Measurements from ENCODE around the gene UBE2M. TPM values are rescaled to one million over a fixed set of nuclear protein-coding genes. Genes with fewer than 3 reads are reported as not detected.

Gene UBE2M
- total RNA-seq, 1 donor from 2014 or later = 52.8 TPM

DNA sequence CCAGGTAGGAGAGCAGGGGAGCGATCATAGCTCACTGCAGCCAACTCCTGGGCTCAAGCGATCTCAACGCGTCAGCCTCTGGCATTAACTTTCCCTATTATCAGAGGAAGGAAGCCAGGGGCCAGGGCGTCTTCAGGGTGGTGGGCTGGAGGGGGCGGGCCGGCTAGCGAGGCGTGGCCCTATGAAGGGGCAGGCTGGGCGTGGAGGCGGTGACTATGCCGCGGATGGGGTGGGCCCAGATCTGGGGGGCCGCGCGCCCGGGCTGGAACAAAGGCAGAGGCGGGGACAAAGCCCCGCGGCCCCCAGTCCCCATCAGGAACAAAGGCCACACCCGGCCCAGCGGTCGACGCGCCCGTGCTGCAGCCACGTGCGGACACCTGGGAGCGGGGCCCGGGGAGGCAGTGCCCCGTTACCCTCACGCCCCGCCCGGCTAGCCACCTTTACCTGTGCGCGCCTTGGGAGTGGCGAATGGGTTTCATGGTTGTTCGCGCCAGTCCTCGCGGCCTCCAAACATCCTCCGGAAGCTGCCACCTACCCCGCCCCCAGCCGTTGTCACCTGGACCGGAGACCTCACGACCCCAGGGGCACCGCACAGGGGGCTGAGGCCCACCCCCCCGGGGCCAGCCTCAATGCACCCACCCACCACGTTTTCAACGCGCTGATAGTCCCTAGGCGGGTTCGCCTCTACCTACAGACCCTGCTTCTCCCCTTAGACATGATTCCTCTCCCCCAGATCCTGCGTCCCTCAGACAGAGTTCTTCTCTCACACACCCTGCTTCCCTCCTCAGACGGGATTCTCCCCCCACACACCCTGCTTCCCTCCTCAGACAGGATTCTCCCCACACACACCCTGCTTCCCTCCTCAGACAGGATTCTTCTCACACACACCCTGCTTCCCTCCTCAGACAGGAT is 19.9 kb downstream of the UBE2M start:
- peak; percentile 82 for ATAC-seq

DNA sequence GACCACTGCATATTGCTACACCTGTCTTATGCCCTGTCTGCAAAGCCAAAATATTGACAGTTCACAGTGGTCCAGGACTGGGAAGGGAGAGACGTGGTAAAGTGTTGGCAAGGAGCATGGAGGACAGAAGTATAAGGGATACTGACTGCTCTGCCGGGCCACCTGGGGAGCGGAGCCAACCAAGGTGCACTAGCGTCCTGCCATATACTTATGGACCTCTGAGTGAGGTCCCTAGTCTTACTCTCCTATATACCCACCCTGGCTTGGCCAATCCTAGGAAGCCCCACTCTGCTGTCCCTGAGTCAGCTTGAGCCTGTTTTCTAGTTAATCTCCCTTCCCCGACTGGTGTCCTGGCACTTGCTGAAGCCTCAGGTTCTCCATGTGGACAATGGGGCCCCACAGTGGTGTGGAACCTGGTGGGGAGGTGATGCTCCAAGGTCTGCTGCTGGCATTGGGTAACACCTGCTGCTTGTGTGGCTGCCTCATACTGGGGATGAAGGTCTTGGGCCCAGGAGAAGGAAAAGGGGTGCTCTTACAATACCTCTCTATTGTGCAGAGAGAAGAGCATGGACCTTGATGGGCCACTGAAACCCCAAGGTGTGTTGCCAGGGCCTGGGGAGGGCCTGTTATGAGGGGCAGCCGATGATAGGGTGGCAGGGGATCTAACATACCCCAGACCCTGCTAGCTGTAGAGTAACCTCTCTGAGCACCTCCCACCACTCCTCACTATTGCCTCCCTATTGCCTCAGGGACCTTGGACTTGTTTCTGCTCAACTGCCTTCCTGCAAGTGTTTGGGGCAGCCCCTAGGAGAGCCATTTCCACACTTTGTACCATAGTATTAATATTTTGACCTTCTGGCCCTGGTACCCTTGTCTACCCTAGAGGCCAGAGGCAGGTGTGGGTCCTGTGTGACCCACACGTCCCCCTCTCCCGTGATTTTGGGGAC is 21.3 kb downstream of the UBE2M start:
- peak; percentile 48 for ATAC-seq

DNA sequence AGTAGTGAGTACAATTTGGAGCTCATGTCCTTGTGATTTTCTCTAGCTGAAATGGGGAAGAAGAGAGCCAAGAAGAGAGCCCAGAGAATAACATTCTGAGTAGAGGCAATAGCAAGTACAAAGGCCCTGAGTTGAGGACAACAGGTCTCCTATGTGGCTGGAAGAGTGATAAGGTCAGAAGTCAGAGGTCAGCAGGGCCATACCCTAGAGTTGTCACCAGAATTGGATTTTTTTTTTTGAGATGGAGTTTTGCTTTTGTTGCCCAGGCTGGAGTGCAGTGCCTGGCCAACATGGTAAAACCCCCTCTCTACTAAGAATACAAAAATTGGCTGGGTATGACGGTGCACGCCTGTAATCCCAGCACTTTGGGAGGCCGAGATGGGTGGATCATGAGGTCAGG is 22.6 kb downstream of the UBE2M start:
- no peak for ATAC-seq

DNA sequence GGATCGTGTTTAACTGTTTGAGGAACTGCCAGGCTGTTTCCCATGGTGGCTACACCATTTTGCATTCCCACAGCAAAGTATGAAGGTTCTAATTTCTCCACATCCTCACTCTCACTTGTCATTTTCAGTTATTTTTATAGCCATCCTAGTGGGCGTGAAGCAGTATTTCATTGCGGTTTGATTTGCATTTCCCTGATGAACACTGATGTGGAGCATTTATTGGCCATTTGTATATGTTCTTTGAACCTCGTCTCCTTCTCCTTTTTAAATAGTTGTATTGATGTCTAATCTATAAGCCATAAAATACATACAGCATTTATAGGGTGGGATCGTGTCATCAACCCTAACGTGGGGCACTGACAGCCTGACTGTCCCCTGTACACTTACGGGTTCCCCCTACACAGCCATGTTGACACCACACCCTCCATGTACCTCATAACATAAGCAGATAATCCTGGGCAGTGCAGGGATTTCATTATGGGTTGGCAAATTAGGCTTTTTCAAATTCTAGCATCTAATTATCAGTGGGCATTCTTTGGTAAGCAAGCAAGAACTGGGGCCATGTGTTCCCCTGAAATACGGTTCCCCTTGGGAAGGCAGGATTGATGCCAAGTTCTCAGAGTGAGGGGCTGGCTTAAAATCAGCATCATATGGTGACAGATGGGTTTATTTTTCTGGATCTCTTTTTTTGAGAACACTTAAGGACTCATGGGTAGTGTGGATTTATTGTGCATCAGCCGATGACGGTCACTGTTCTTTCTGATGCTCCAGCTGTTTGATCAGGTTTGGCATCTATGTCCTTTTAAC is 27.2 kb downstream of the UBE2M start:
- no peak for ATAC-seq

DNA sequence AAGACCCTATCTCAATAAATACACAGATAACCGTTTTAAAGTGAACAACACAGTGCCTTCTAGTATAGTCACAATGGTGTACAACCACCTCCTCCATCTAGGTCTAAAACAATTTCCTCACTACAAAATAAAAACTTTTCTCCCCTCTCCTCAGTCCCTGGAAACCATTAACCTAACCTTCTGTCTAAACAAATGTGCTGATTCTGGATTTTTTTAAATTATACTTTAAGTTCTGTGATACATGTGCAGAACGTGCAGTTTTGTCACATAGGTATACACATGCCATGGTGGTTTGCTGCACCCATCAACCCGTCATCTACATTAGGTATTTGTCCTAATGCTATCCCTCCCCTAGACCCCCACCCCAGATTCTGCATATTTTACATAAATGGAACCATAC is 29.0 kb downstream of the UBE2M start:
- no peak for ATAC-seq

DNA sequence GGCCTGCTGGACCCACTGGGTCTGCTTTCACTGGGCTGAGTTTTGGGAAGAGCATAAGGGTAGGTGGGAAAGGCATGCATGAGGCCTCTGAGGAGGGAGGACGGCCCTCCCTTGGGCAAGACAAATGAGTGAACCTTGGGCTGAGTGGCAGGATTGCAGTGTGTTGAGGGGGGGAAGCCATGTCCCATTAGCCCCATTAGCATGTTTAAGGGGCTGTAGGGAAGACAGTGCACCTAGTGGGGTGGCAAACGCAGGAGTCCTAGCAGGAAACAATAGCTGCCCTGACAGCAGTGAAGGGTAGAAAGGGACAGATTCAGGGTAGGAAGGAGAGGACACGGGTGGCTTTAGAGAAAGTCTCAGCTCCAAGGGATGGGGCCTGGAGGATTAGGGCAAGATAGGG is 35.7 kb downstream of the UBE2M start:
- no peak for ATAC-seq

DNA sequence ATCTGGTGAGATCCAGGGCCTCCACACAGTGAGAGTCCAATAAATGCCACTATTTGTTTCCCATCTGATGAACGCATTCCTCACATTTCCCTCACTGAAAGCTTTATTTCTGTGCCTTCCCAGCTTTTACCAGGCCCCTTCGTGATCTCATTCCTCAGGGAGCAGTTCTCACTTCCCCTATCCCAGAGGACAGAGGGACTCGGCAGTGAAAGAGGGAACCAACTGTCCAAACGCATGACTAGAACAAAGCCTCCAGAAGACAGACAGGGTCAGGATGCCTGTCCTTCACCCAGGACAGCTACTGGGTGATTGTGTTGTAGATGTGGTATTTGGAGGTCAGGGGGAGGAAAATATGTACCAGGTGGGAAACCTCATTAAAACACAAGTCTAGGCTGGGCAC is 36.8 kb downstream of the UBE2M start:
- ATAC-seq = no peak

DNA sequence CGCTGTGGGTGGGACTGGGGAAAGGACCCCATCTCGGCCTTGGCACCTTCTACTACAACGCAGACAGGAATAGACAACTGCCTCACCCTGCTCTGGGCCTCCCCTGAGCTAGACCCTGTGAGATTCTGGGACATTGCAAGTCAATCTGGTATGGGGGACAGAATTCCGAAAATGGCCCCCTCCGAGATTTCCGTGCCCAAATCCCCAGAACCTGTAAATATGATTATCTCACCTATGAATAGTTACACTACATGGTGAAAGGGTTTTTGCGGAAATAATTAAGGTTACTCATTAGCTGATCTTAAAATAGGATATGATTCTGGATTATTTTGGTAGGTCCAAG is 38.2 kb downstream of the UBE2M start:
- ATAC-seq = no peak

DNA sequence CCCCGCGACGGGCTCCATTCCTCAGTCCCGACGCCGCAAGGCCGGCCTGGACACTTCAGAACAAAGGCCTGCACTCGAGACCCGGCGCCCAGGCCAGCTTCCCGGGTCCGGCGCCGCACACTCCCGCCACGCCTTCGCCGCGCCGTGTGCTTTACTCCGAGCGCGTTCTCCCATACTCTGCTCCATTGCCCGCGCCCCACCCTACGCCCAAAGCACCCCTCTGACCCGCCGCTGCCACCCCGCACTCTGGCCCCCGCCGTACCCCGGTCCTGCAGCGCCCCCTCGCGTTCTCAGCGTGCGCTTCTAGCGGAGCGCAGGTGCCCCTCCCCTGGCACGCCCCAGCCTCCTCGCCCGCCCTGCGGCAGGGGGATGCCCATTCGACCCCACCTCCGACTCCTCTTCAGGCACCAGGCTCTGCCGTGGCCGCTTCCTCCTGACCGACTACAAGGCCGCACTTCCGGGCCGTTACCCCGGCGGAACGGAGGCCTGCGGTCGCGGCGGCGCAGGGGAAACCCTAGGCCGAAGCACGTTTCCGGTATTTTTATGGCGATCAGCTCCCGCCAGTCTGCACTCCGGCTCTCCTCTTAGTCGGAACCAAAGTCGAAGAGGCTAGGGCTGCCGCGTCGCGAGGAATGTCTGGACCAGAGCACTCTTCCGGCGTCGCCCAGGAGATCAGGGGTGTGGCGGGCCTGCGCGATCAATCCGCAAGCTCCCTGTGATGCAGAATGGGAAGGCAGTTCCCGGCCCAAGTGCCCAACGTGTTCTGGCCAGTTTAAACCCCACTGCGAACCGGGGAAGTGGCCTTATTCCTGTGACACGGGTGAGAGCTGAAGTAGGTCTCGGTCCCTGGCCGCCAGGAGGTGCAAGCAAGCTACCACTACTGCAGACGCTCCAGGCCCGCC is 38.8 kb downstream of the UBE2M start, which contains the start of gene ZBTB45:
Gene ZBTB45, minus strand, starts transcription at position 456 of the 902 bp plus-strand sequence. CDS start 2,137 bp downstream, outside the sequence.
- ATAC-seq = peak; percentile 83

DNA sequence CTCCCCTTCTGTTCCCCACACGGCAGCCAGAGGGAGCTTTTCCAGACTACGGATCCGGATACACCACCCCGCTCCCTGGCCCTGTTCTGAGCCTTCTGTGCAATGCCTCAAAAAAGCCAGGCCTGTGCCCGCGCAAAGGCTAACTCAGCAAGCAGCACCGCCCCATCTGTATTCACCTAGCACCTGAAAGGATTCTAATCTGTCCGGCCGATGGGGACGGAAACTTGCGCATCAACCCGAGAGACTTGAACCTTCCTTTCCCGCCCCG is 39.4 kb downstream of the UBE2M start:
- peak; percentile 46 for ATAC-seq

DNA sequence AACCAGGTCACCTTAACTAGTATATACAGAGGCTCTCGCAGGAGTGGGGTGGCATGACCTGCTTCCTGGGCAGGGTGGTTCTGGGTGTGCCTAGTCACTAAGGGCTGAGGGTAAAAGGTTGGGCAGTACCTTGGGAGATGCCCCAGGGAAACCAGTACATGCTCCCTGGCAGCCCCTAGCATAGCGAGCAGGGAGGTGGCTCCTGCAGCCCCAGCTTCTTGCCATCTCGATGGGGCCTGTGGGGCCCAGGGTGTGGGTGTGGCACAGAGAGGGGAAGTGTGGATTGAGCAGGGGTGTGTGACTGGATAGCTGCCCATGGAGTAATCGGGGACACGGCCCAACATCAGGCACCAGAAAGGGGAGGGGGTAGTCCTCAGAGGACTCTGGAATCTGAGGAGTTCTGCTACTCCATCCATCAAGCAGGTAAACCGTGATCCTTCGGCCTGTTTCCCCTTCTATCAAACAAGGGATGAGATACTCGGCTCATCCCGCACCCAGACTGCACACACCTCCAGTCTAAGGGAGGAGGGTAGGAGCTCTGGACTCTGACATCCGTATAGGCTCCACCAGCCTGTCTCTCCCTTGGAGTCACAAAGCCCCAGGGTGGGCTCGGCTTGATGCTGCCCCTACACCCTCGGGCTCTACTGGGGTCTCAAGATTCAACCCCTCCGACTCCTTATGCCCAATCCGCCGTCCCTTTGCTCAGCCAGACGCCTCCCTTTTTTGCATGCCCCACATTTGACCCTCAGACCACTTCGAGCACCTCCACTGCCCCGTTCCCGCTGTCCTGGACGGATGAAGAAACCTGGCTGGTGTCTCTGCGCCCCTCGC is 39.9 kb downstream of the UBE2M start:
- peak; percentile 11 for ATAC-seq

DNA sequence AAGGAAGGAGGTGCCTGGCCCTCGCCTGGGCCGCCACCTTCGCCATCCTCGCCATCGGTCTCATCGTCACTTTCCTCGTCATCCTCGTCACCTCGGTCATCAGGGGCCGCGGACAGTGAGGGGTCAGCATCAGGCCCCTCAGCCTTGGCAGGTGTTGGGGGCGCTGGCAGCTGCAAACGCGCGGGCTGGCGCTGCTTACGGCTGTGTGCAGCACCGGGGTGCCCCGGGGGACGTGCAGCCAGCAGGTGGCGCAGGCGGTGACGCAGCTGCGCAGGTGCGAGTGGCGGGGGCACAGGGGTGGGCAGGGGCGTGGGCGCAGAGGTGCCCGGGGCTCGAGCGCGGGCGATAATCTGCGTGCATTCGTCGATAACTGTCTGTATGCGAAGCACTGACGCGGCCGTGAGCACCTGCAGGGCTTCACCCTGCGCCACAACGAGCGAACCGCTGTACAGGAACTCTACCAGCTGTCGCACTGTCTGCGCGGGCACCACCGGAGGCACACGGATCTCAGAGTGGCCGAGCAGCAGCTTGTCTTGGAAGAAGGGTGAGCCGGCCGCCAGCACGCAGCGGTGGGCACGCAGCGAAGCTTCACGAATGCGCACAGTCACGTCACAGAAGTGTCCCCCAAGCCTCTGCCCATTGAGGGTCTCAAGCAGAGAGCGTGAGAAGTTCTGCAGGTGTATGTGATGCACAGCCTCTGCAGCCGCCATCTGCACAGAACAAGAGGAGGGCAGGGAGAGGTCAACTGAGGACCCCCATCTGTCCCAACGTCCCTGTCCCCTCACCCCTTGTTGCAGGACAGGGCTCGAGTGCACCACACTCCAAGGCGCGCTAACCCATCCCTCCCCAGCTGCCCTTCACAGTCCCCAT is 41.2 kb downstream of the UBE2M start:
- no peak for ATAC-seq

DNA sequence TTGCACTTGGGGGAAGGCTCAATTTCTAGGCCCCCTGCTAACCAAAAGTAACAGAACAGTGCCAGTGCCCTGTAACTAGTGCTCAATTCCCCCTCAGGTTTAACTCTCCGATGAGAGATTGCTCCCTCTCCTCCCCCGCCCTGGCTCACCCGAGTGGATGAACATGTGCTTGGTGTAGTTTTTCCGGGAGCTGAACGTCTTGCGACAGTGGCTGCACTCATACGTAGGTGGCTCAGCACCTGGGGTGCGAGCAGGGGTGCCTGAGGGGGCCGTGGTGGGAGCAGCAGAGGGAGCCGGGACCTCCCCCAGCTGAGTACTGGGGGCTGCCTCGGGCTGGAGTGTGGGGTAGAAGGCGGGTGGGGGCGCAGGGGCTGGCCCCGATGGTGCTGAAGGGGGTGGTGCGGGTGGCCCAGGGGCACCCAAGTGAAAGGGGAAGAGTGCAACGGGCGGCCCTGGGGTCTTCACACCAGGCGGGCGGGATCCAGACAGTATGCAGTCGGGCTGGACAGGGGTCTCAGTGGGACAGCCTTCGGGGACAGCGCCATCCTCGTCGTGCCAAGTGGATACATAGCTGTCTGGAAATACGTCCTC is 42.1 kb downstream of the UBE2M start:
- ATAC-seq = no peak

DNA sequence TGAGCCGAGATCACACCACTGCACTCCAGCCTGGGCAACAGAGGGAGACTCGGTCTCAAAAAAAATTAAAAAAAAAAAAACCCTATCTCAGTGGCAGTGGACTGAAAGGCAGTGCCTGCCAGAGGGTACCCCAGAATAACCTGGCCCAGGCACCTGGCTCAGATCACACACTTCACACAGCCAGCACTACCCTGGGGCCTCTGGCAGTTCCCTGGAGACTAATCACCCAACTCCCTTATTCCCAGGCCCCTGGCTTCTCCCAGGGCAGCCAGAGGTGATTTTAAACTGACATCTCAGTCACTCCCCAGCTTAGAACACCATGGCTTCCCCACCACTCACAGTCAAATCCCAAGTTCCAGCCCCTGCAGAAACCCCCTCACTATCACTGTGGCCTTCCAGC is 43.2 kb downstream of the UBE2M start:
- ATAC-seq = no peak

DNA sequence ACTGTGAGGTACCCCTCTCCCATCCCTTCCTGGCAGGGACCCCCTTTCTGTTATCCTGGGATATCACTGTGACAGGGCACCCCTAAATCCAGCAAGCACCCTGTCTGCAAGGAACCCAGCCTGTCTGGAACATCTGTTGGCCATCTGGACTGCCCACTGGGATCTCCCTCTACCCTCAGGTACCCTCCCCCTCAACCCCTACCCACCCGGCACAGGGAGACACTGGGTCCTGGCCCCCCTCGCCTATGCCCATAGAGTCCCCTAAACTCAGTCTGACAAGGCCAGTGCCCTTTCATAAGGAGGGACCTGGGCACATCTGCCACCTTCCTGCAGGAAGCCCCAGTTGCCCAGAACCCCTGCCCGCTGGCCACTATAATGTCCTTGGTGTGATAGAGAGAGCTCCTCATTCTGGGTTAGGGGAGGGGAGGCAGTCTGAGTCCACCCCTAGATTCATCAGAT is 43.8 kb downstream of the UBE2M start:
- no peak for ATAC-seq

DNA sequence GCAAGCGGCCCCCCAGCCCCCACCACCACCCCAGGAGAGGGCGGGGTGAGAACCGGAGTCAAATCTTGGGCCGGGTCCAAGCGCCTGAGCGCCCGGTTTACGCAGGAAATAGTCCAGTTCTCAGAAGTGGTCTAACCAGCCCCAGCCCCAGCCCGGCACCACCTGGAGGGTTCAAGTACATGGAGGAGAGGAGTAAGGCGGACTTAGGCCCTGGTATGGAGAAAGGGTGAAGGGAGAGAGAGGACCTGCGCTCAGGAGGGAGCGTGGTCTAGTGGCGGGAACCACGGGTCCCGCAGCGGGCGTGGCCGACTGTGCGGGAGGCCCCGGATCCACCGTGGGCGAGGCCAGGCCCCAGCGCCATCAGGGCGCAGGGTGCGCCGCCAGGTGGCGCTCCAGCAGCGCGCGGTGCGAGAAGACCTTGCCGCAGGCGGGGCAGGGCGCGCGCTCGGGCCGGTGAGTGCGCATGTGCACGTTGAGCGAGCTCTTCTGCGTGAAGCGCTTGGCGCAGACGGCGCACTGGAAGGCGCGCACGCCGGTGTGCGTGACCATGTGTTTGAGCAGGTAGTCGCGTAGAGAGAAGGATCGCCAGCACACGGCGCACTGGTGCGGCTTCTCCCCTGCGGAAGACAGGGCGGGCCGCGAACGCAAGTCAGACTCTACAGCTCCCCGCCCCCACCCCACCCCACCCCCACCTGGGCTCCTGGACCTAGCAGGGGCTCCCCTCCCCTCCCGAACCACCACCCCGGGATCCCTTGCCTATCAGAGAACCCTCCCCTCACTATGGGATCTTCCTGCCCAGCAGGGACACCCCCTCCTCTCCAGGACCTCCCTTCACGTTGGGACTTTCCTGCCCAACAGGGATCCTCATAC is 44.5 kb downstream of the UBE2M start:
- peak; percentile 84 for ATAC-seq

DNA sequence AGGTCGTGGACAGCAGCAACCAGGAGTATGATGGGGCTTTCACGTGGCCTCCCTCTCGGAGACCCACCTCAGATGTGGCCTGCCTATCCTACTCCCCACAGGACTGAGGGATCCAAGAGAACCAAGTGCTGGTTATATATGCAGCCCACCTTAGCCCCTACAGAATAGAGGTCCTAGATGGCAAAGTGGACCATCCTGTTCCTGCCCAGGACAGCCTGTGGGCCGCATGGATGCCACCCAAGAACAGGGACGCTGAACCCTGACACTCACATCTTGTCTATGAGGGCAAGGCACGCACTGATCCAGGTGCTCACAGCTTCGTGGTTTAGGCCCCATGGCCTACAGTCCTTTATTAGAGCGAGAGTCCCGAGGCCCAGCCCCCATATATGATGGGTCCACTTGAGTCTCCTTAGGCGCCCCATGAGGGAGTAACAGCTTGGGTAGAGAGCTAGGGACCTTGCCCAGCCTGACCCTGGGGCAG is 45.2 kb downstream of the UBE2M start:
- no peak for ATAC-seq
